ENCODE measurements around the gene GSAP. TPM values are rescaled to one million over a fixed set of nuclear protein-coding genes. Genes with fewer than 3 reads are reported as not detected.

GSAP gene
- total RNA-seq, 2 donors from 2014 or later: 10.0 to 13.0 TPM

DNA sequence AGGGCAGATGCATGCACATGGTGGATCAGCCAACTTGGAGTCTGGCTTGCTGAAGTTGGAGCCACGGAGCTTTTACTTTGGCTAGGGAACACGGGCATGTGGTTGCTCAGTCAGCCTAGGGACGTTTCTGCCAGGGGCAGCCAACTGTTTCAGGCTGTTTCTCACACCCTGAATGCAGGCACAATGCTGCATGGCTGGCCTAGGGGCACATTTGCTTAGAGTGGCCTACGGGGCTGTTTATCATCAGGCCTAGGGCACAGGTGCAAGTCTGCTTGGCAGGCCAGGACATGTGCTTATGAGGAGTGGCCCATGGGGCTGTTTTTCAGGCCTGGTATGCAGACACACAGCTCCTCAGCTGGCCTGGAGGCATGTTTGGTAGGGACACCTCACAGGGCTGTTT is 107.4 kb downstream of the GSAP start:
- peaks cover 0 to 2% of the 10 kb centered on the region in 2 donors for H3K36me3 ChIP-seq
- no peak overlapping the region for H3K27ac ChIP-seq

GRCh38 chr7:77306231-77307067 is 109.7 kb downstream of the GSAP start:
- DNase-seq (ENCODE audit: low spot score): no peak
- Histone ChIP-seq H3K9me3 (no peaks in the 10 kb centered on the region), H3K4me3 (no peak overlapping the region), H3K36me3 (no peaks in the 10 kb centered on the region), H3K27me3 (replicated peaks; ENCODE audit: insufficient read depth) (no peaks in the 10 kb centered on the region), H3K4me1 (replicated peaks) (no peaks in the 10 kb centered on the region), H3K27ac (no peak overlapping the region)
- WGBS: 84% methylated on average over 17 of the region's 17 CpGs
- TF ChIP-seq POLR2A (IDR thresholded peaks at IDR 0.05) (no peak), POLR2AphosphoS5 (IDR thresholded peaks at IDR 0.05) (no peak), CTCF (IDR thresholded peaks at IDR 0.05) (no peak)
- intact Hi-C loops (cut with DNase I): no loop called here

More for the DNA sequence above, 107.4 kb downstream of the GSAP start:
- no peak overlapping the region for H3K4me3 ChIP-seq
- intact Hi-C loops (cut with DNase I): no loop called here
- WGBS: 69% methylated on average over 4 of the region's 4 CpGs
- H3K9me3 ChIP-seq: no peaks in the 10 kb centered on the region
- no peaks in the 10 kb centered on the region for H3K4me1 ChIP-seq (replicated peaks)
- DNase-seq (ENCODE audit: low spot score): no peak
- H3K27me3 ChIP-seq (replicated peaks; ENCODE audit: insufficient read depth): no peaks in the 10 kb centered on the region
- TF ChIP-seq POLR2AphosphoS5 (IDR thresholded peaks at IDR 0.05) (no peak), CTCF (IDR thresholded peaks at IDR 0.05) (no peak), POLR2A (IDR thresholded peaks at IDR 0.05) (no peak)

- H3K27ac ChIP-seq: no peak overlapping the region
These were observed 120.6 kb downstream of the GSAP start for GRCh38 chr7:77295549-77295948.

GRCh38 chr7:77293046-77293445 is 123.1 kb downstream of the GSAP start:
- intact Hi-C loops (cut with DNase I): no loop called here
- H3K27me3 ChIP-seq (replicated peaks; ENCODE audit: insufficient read depth): no peaks in the 10 kb centered on the region
- no peak overlapping the region for H3K4me3 ChIP-seq
- H3K36me3 ChIP-seq: no peaks in the 10 kb centered on the region
- no peaks in the 10 kb centered on the region for H3K9me3 ChIP-seq
- TF ChIP-seq POLR2A (IDR thresholded peaks at IDR 0.05): no peak
- TF ChIP-seq CTCF (IDR thresholded peaks at IDR 0.05): no peak
- no peak for TF ChIP-seq POLR2AphosphoS5 (IDR thresholded peaks at IDR 0.05)
- DNase-seq (ENCODE audit: low spot score): no peak
- 83% methylated on average over 4 of the region's 4 CpGs for WGBS
- H3K27ac ChIP-seq: no peak overlapping the region
- no peaks in the 10 kb centered on the region for H3K4me1 ChIP-seq (replicated peaks)

More at GRCh38 chr7:77295549-77295948, 120.6 kb downstream of the GSAP start:
- intact Hi-C loops (cut with DNase I): no loop called here
- Histone ChIP-seq H3K36me3 (no peaks in the 10 kb centered on the region), H3K4me1 (replicated peaks) (no peaks in the 10 kb centered on the region), H3K27me3 (replicated peaks; ENCODE audit: insufficient read depth) (no peaks in the 10 kb centered on the region), H3K9me3 (no peaks in the 10 kb centered on the region), H3K4me3 (no peak overlapping the region)
- WGBS: 98% methylated on average over 2 of the region's 2 CpGs
- TF ChIP-seq CTCF (IDR thresholded peaks at IDR 0.05) (no peak), POLR2AphosphoS5 (IDR thresholded peaks at IDR 0.05) (no peak), POLR2A (IDR thresholded peaks at IDR 0.05) (no peak)
- DNase-seq (ENCODE audit: low spot score): no peak

DNA sequence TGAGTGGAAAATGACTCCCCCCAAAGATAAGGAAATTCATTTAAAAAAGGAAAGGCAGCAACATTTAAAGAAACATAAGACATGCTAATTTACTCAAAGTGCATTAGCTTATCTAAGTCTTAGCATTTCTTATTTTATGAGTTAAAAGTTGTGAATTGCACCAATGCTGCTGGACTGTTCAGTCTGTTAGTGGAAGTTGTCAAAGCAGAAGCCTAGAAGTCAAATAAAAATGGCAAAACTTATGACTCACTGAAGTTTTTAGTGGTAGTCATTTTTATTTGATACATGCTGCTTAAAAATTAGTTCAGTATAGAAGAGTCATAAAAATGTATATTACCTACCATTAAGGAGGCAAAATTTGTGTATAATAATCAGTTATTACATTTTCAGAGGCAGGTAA is 125.7 kb downstream of the GSAP start:
- Histone ChIP-seq H3K36me3 (no peaks in the 10 kb centered on the region), H3K4me1 (replicated peaks) (no peaks in the 10 kb centered on the region), H3K9me3 (no peaks in the 10 kb centered on the region), H3K27ac (no peak overlapping the region), H3K4me3 (no peak overlapping the region), H3K27me3 (replicated peaks; ENCODE audit: insufficient read depth) (no peaks in the 10 kb centered on the region)
- DNase-seq (ENCODE audit: low spot score): no peak
- no peak for TF ChIP-seq CTCF (IDR thresholded peaks at IDR 0.05)
- TF ChIP-seq POLR2AphosphoS5 (IDR thresholded peaks at IDR 0.05): no peak
- TF ChIP-seq POLR2A (IDR thresholded peaks at IDR 0.05): no peak
- intact Hi-C loops (cut with DNase I): no loop called here
